Fibroblast of lung (primary cell): ENCODE data around the gene USF1.

Source experiments
- EZH2 ChIP-seq: IDR thresholded peaks from 2 replicates; pipeline ENCODE4 v1.5.1; 2012; ENCODE audit warnings: low read length, control low read depth, mild to moderate bottlenecking; ENCODE audit errors: missing control alignments
- TF ChIP-seq, protein P1 (sequence below), 2 donors: IDR thresholded peaks in 1 of 2; conservative IDR thresholded peaks in 1 of 2; 1 replicate in 1 of 2; 2 replicates in 1 of 2; pipeline ENCODE4 v1.5.1; 2011 to 2012; ENCODE audit warnings: low read length in 2 of 2, control low read depth in 1 of 2, inconsistent platforms in 1 of 2, low read depth in 1 of 2, mild to moderate bottlenecking in 1 of 2

GRCh38 chr1:161077426-161077825, 31.6 kb upstream of the USF1 start:
- TF ChIP-seq, protein P1, sequence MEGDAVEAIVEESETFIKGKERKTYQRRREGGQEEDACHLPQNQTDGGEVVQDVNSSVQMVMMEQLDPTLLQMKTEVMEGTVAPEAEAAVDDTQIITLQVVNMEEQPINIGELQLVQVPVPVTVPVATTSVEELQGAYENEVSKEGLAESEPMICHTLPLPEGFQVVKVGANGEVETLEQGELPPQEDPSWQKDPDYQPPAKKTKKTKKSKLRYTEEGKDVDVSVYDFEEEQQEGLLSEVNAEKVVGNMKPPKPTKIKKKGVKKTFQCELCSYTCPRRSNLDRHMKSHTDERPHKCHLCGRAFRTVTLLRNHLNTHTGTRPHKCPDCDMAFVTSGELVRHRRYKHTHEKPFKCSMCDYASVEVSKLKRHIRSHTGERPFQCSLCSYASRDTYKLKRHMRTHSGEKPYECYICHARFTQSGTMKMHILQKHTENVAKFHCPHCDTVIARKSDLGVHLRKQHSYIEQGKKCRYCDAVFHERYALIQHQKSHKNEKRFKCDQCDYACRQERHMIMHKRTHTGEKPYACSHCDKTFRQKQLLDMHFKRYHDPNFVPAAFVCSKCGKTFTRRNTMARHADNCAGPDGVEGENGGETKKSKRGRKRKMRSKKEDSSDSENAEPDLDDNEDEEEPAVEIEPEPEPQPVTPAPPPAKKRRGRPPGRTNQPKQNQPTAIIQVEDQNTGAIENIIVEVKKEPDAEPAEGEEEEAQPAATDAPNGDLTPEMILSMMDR (conservative IDR thresholded peaks at IDR 0.05 in 1 of 2, IDR thresholded peaks at IDR 0.05 in 1 of 2; ENCODE audit: low read depth in 1 of 2, low read length in 2 of 2): no peak
- no peak for TF ChIP-seq EZH2
